GM18868 (cell line): ENCODE results near the gene ALKBH1.
A peak's percentile ranks its signal among the peaks of the same experiment; 100 is the strongest.
"Not testable (repeated sequence)": the region's sequence is repeated elsewhere in the genome, so short reads cannot be mapped to it uniquely, and the experiment has no call there.

ENCODE experiments used
- ATAC-seq: cut with Tn5 transposase; IDR thresholded peaks from one replicate; pipeline ENCODE4 v1.9.1; 2021; ENCODE audit warnings: mild to moderate bottlenecking, moderate library complexity; ENCODE audit not compliant: unreplicated experiment

ALKBH1 gene

GRCh38 chr14:77707724-77708408 is at the start of gene ALKBH1, which contains the start of gene SLIRP:
TSS of gene ALKBH1 (minus strand) at chr14:77708023. CDS start at chr14:77708004, 19 bp downstream.
TSS of gene SLIRP (plus strand) at chr14:77708103. CDS start at chr14:77708112, 9 bp downstream.
- peak; percentile 98 for ATAC-seq

- ATAC-seq, result no peak
Measured at GRCh38 chr14:77752799-77753516, 45.1 kb upstream of the ALKBH1 start.

- no peak for ATAC-seq
Measured at GRCh38 chr14:77752266-77752665, 44.4 kb upstream of the ALKBH1 start.

GRCh38 chr14:77747425-77747824 is 39.6 kb upstream of the ALKBH1 start:
- not testable (repeated sequence) for ATAC-seq

GRCh38 chr14:77746064-77746702 is 38.4 kb upstream of the ALKBH1 start:
- no peak for ATAC-seq

- no peak for ATAC-seq
Measured at GRCh38 chr14:77741438-77741837, 33.6 kb upstream of the ALKBH1 start.

- ATAC-seq, result no peak
Measured at GRCh38 chr14:77738559-77739250, 30.9 kb upstream of the ALKBH1 start.

GRCh38 chr14:77730976-77731497 is 23.2 kb upstream of the ALKBH1 start:
- no peak for ATAC-seq

GRCh38 chr14:77722301-77722700 is 14.5 kb upstream of the ALKBH1 start:
- ATAC-seq, result no peak

GRCh38 chr14:77721437-77721836 is 13.6 kb upstream of the ALKBH1 start:
- ATAC-seq, result no peak

- ATAC-seq, result no peak
Measured at GRCh38 chr14:77717608-77718305, 9.9 kb upstream of the ALKBH1 start.

GRCh38 chr14:77714926-77715325 is 7.1 kb upstream of the ALKBH1 start:
- ATAC-seq, result no peak

- ATAC-seq, result no peak
Measured at GRCh38 chr14:77710364-77710763, 2.5 kb upstream of the ALKBH1 start.

GRCh38 chr14:77709412-77709811 is 1.6 kb upstream of the ALKBH1 start:
- no peak for ATAC-seq

GRCh38 chr14:77708749-77709148 is 926 bp upstream of the ALKBH1 start:
- no peak for ATAC-seq

GRCh38 chr14:77707355-77707723 is 484 bp downstream of the ALKBH1 start:
- peak; percentile 30 for ATAC-seq

GRCh38 chr14:77691259-77691658 is 16.6 kb downstream of the ALKBH1 start:
- ATAC-seq, result no peak

GRCh38 chr14:77682158-77682553 is 25.7 kb downstream of the ALKBH1 start:
- ATAC-seq, result no peak

GRCh38 chr14:77681196-77682157 is 26.3 kb downstream of the ALKBH1 start:
- ATAC-seq, result no peak
